ENCODE data around the gene ERAP2.
"Not testable (repeated sequence)": the region's sequence is repeated elsewhere in the genome, so short reads cannot be mapped to it uniquely, and the experiment has no call there.

The ERAP2 gene

DNA sequence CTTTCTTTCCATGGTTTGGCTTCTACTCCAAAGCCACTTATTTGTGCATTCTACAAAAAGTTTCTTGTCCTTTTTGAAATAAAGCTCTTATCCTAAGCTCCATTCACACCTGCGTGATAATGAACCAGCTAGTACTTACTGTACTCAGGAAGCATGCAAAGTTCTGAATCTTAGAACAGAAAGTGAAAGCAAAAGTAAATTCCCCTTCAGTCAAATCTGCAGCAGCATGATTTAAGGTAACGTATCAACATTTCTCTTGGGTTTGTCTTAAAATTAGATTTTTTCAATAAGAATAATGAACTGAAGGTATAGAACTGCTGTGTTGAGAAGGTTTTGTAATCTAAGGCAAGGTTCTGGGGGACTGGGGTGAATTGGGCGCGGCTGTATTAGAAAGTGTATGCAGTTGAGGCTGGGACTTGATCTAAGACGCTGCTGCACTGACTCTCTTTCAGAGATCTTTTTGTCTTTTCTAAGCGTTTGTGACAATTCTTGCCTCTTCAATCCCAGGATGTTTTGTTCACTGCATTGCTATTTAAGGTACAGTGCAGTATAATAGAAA, at the start of gene ERAP2:
Gene ERAP2, plus strand, starts transcription at position 209 of the 559 bp plus-strand sequence. CDS start 3,186 bp downstream, outside the sequence.
- peak in 1 of 2 donors; percentile 55 for DNase-seq

GRCh38 chr5:96829297-96829696, 47.0 kb upstream of the ERAP2 start:
- no peak for DNase-seq

- DNase-seq: no peak
Observed at GRCh38 chr5:96834016-96834415, 42.3 kb upstream of the ERAP2 start.

GRCh38 chr5:96835791-96836191, 40.5 kb upstream of the ERAP2 start:
- no peak for DNase-seq

GRCh38 chr5:96836817-96837216, 39.5 kb upstream of the ERAP2 start:
- no peak for DNase-seq

GRCh38 chr5:96837303-96837702, 39.0 kb upstream of the ERAP2 start:
- DNase-seq: no peak

DNA sequence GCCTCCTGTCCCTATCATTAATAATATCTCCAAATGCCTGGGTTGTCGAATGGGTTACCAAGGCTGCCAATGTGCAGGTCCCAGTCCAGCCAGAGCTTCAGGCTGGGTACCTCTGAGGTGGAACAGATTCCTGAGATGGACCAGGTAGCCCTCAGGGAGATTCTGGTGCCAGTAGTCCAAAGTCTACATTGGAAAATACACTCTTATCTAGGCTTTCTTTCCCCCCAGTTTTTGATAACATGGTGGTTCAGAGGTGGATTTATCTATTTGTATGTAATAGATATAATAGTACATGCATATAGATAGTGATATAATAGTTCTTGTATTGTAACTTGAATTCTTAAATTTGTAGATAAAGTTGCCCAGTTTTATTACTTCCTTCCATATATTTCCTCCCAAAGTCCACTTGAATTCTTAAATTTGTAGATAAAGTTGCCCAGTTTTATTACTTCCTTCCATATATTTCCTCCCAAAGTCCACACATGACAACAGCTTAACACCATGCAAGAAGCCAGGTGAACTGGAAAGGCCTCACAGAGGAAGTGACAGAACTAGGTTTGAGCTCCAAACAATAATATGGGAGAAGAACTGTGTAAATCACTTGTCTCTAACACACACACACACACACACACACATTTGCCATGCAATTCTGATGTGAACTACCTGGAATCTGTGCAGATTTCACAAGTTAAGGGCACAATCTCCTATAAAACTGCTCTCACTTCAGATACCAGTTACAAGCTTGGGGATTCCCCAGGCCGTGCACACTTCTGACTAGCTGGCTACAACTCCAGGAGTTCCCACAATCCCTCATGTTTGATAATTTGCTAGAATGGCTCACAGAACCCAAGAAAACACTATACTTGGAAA, 37.9 kb upstream of the ERAP2 start:
- DNase-seq: no peak

DNA sequence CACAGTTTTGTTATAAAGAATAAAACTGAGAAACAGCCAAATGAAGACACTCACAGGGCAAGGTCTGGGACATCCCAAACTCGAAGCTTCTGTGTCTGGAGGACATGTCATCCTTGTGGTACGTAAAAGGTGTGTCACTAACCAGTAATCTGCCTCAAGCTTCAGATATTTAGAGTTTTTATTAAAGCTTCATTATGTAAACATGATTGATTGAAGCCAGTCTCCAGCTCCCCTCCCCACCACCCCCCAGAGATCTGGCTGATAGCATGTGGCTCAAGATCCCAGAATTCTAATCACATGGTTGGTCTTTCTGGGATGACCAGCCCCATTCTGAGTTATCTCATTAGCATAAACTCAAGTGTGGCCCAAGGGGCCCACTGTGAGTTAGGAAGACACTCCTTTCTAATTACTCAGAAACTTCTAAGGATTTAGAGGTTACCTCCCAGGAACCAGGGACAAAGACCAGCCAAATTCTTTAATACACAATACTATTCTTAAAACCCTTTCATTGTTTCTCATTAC, 37.2 kb upstream of the ERAP2 start:
- no peak for DNase-seq

DNA sequence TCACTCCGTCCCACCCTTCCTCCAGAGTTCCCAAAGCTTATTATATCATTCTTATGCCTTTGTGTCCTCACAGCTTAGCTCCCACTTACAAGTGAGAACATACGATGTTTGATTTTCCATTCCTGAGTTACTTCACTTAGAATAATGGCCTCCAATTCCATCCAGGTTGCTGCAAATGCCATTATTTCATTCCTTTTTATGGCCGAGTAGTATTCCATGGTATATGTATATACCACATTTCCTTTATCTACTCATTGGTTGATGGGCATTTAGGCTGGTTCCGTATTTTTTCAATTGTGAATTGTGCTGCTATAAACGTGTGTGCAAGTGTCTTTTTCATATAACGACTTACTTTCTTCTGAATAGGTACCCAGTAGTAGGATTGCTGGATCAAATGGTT, 34.4 kb upstream of the ERAP2 start:
- DNase-seq: not testable (repeated sequence)

- DNase-seq: no peak
Observed at GRCh38 chr5:96843140-96843539, 33.2 kb upstream of the ERAP2 start.

DNA sequence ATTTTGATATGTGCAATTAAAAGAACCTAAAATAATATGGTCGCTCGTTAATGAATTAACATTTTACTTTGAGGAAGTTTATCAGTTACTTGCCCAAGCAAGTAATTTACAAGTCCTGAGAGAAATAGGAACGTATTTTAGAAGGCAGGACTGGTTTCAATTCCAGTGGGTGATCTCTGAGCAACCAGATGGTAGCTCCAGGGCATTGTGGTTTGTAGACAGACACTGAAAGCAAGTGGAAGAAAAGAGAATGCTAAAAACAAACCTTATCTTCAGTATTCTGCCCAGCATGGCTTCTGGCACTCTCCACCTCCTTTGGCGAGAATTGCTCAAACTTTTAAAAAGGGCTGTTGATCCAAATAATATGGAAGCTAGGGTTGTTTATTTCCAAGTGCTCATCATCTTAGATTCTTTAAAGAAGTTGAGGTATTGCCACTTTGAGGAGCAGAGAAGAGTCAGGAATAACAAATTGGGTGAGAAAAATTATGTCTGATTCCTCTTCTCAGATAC, 31.8 kb upstream of the ERAP2 start:
- DNase-seq: no peak

GRCh38 chr5:96851312-96852062, 24.8 kb upstream of the ERAP2 start:
- DNase-seq: no peak

GRCh38 chr5:96852759-96853158, 23.5 kb upstream of the ERAP2 start:
- DNase-seq: no peak

DNA sequence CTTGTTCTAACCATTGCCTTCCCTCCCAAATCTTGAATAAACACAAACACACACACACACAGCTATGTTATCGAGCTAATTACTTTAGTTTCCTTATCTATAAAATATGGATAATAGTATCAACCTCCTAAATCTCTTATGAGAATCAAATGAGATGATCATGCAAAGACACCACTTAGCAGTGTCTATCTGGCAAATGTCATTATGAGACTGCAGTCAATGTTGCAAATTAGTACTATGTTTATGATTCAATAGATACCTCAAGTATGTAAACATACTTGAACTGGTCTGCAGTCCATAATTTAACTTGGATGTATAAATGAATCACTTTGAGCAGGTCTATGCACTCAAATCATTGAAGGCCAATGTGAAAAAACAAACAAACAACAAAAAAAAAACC, 22.2 kb upstream of the ERAP2 start:
- DNase-seq: no peak

- no peak for DNase-seq
Observed at GRCh38 chr5:96855031-96855872, 21.0 kb upstream of the ERAP2 start.

GRCh38 chr5:96856371-96856770, 19.9 kb upstream of the ERAP2 start:
- DNase-seq: no peak

GRCh38 chr5:96857454-96857853, 18.8 kb upstream of the ERAP2 start:
- no peak for DNase-seq

GRCh38 chr5:96857924-96858323, 18.4 kb upstream of the ERAP2 start:
- DNase-seq: no peak

DNA sequence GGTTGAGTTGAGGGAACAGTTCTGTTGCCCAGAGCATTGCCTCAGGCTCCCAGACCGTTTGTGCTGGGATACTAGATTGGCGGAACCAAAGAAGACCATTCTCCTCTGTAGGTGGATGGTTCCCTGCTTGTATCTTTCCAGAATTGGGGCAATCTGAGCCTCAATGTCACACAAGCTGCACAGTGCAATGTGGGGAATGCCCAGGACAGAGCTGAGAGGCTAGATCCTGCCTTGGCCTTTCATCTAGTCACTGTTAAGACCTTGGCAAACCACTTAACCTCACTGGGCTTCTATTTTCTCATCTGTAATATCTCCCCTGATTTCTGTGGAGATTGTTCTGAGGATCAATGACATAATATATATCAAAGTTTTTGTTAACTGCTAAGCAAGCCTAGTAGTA, 16.9 kb upstream of the ERAP2 start:
- DNase-seq: no peak

DNA sequence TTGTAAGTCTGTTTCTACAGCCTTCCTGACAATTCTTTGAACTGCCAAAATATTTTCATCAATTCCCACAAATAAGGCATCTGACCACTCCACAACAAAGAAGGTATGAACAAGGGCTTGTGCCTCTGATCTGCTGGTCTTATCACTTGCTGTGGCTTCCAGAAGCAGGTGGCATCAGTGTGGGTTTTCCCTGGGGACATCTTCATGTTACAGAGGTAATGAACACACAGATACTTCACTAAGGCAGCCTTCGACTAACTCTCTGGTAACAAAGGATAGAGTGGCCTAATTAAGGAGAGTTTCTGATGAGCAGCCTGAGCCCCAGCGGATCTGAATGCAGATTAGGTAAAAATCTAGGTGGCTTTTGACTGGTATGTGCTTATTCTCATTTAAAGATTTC, 15.2 kb upstream of the ERAP2 start:
- DNase-seq: no peak

GRCh38 chr5:96863114-96863513, 13.2 kb upstream of the ERAP2 start:
- DNase-seq: no peak

DNA sequence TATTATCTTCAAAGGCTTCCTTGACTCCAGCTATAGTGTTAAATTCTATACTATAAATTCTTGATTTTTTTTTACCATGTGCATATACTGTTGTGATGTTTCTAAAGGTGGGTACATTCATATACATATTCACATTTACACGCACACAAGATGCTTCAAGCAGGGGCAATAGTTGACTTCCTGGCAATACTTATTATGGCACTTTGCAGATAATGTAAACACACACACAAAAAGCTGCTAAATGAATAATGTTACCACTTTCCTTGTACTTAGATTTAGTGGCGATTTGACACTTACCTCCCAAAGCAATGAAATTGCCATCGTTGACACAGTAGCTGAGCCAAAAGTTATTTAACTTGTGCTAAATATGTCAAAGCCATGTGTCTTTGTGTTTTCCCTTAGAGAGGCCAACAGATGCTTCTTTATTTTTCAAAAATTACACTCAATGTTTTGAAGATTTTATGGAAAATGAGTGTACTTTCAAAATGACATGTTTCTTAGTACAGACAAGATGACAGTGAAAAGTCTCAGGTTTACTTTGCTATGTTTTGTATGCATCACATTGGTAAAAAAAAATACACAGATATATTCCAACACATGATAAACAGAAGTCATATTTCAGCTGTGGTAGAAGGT, 12.2 kb upstream of the ERAP2 start:
- DNase-seq: no peak
